Ishikawa (cell line): Measurements from ENCODE around the gene MT1HL1.

ENCODE experiments used
- CEBPB ChIP-seq: IDR thresholded peaks from 2 replicates; pipeline ENCODE4 v1.6.1; 2012
- CREB1 ChIP-seq: IDR thresholded peaks from 2 replicates; pipeline ENCODE4 v1.6.1; 2012; ENCODE audit warnings: low read depth
- EGR1 ChIP-seq: IDR thresholded peaks from 2 replicates; pipeline ENCODE4 v1.6.1; 2012
- EP300 ChIP-seq: IDR thresholded peaks from 2 replicates; pipeline ENCODE4 v1.6.1; 2012; ENCODE audit warnings: borderline replicate concordance
- FOXM1 ChIP-seq: IDR thresholded peaks from 2 replicates; pipeline ENCODE4 v1.6.1; 2012; ENCODE audit warnings: low read depth, borderline replicate concordance
- MAX ChIP-seq: IDR thresholded peaks from 2 replicates; pipeline ENCODE4 v1.6.1; 2012
- NFIC ChIP-seq: IDR thresholded peaks from 2 replicates; pipeline ENCODE4 v1.6.1; 2012
- RAD21 ChIP-seq: IDR thresholded peaks from 2 replicates; pipeline ENCODE4 v1.6.1; 2012; ENCODE audit warnings: low read depth
- REST ChIP-seq: IDR thresholded peaks from 2 replicates; pipeline ENCODE4 v1.6.1; 2012; ENCODE audit warnings: low read depth, mild to moderate bottlenecking
- TAF1 ChIP-seq: IDR thresholded peaks from 2 replicates; pipeline ENCODE4 v1.6.1; 2012; ENCODE audit warnings: low read depth, mild to moderate bottlenecking
- TCF12 ChIP-seq: IDR thresholded peaks from 2 replicates; pipeline ENCODE4 v1.6.1; 2012; ENCODE audit warnings: low read depth
- TEAD4 ChIP-seq: IDR thresholded peaks from 2 replicates; pipeline ENCODE4 v1.6.1; 2012
- USF1 ChIP-seq: IDR thresholded peaks from 2 replicates; pipeline ENCODE4 v1.6.1; 2012
- YY1 ChIP-seq: IDR thresholded peaks from 2 replicates; pipeline ENCODE4 v1.6.1; 2012; ENCODE audit warnings: low read depth
- ZBTB7A ChIP-seq: IDR thresholded peaks from 2 replicates; pipeline ENCODE4 v1.6.1; 2012; ENCODE audit warnings: low read depth

Gene MT1HL1

GRCh38 chr1:237004116-237004515 is at the start of gene MT1HL1:
TSS of gene MT1HL1 (minus strand) at chr1:237004441. CDS start at chr1:237004372, 69 bp downstream.
- TF ChIP-seq FOXM1 (no peak), MAX (no peak), EP300 (no peak), YY1 (no peak), ZBTB7A (no peak), REST (no peak), USF1 (no peak), RAD21 (no peak), NFIC (no peak), TAF1 (no peak), EGR1 (no peak), CREB1 (no peak), TEAD4 (no peak), TCF12 (no peak)

GRCh38 chr1:237050915-237051314 is 46.7 kb upstream of the MT1HL1 start:
- TF ChIP-seq YY1 (no peak), USF1 (no peak), TAF1 (no peak), RAD21 (no peak), FOXM1 (no peak), CEBPB (no peak), REST (no peak), CREB1 (no peak), ZBTB7A (no peak), NFIC (no peak), TCF12 (no peak), EGR1 (no peak), MAX (no peak), EP300 (no peak), TEAD4 (no peak)

- no peak for TF ChIP-seq FOXM1
- TF ChIP-seq EP300: no peak
- TF ChIP-seq TAF1: no peak
- TF ChIP-seq CEBPB: no peak
Observed at GRCh38 chr1:237050185-237050584, 45.9 kb upstream of the MT1HL1 start.

GRCh38 chr1:237048803-237049202 is 44.6 kb upstream of the MT1HL1 start:
- TF ChIP-seq EP300 (no peak), YY1 (no peak), USF1 (no peak), MAX (no peak), ZBTB7A (no peak), RAD21 (no peak), CREB1 (no peak), TAF1 (no peak), TEAD4 (no peak), CEBPB (no peak), NFIC (no peak)

GRCh38 chr1:237045278-237046016 is 41.2 kb upstream of the MT1HL1 start:
- TF ChIP-seq EGR1 (no peak), RAD21 (no peak), TEAD4 (no peak), FOXM1 (no peak), EP300 (no peak), CEBPB (no peak), CREB1 (no peak)
